ENCODE data around the gene HUNK.

Gene HUNK

DNA sequence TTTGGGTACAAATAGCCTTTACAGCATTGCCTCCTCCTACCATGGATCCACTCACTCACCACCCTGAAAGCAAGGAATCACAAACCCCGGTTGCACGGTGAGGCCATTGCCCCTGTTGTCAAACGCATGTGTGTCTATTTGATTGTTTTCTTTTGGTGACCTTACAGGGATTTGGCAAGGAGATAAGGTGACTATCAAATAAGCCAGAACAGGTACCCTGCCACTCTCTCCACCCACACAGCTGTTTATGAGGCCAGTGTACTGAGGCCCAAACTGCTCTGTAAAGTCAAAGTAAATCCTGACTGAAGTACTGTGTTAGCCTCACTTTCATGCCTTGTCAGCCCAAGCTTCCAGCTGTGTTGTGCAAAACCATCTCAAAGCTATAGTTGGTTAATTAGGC, 136.4 kb downstream of the HUNK start:
- in situ Hi-C loops (cut with HindIII; ENCODE audit: low pct_ligation_motif_present, low sequenced_read_pairs) = no loop called here
- Histone ChIP-seq H3K27me3 (replicated peaks) (no peaks in the 10 kb centered on the region), H3K27ac (no peak overlapping the region), H3K4me3 (ENCODE audit: low read depth, low read length) (no peak overlapping the region), H3K36me3 (replicated peaks) (no peaks in the 10 kb centered on the region)
- TF ChIP-seq CTCF (IDR thresholded peaks at IDR 0.05; ENCODE audit: low read depth, low read length, missing control alignments) = no peak
- DNase-seq = no peak

GRCh38 chr21:32015461-32016139, 142.8 kb downstream of the HUNK start:
- TF ChIP-seq CTCF (IDR thresholded peaks at IDR 0.05; ENCODE audit: low read depth, low read length, missing control alignments) = no peak
- no peaks in the 10 kb centered on the region for H3K36me3 ChIP-seq (replicated peaks)
- no peak overlapping the region for H3K4me3 ChIP-seq (ENCODE audit: low read depth, low read length)
- H3K27ac ChIP-seq = no peak overlapping the region
- no peaks in the 10 kb centered on the region for H3K27me3 ChIP-seq (replicated peaks)
- in situ Hi-C loops (cut with HindIII; ENCODE audit: low pct_ligation_motif_present, low sequenced_read_pairs) = no loop called here
- DNase-seq = no peak

GRCh38 chr21:32018381-32018780, 145.6 kb downstream of the HUNK start:
- TF ChIP-seq CTCF (IDR thresholded peaks at IDR 0.05; ENCODE audit: low read depth, low read length, missing control alignments) = no peak
- Histone ChIP-seq H3K27me3 (replicated peaks) (no peaks in the 10 kb centered on the region), H3K36me3 (replicated peaks) (no peaks in the 10 kb centered on the region), H3K4me3 (ENCODE audit: low read depth, low read length) (no peak overlapping the region), H3K27ac (no peak overlapping the region)
- DNase-seq = no peak
- in situ Hi-C loops (cut with HindIII; ENCODE audit: low pct_ligation_motif_present, low sequenced_read_pairs) = no loop called here

DNA sequence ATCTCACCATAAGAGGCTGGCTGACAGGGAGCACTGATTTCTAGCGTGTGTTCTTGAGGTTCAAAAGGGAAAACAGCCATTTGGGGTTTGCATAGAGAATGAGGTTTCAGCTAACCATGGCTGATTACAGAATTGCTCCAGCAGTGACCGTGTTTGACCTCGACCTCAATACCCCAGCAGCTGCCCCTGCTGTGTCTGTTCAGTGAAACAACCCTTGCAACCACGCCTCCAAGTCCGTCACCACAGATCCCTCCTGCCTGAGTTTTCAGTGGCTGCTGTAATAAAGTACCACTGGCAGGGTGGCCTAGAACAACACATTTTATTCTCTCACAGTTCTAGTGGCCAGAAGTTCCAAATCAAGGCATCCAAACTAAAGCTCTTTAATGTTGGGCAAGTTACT, 147.7 kb downstream of the HUNK start:
- in situ Hi-C loops (cut with HindIII; ENCODE audit: low pct_ligation_motif_present, low sequenced_read_pairs) = no loop called here
- no peak for DNase-seq
- no peak for TF ChIP-seq CTCF (IDR thresholded peaks at IDR 0.05; ENCODE audit: low read depth, low read length, missing control alignments)
- Histone ChIP-seq H3K27ac (no peak overlapping the region), H3K27me3 (replicated peaks) (no peaks in the 10 kb centered on the region), H3K36me3 (replicated peaks) (no peaks in the 10 kb centered on the region), H3K4me3 (ENCODE audit: low read depth, low read length) (no peak overlapping the region)

GRCh38 chr21:32021319-32021994, 148.6 kb downstream of the HUNK start:
- no peak for TF ChIP-seq CTCF (IDR thresholded peaks at IDR 0.05; ENCODE audit: low read depth, low read length, missing control alignments)
- H3K36me3 ChIP-seq (replicated peaks) = no peaks in the 10 kb centered on the region
- in situ Hi-C loops (cut with HindIII; ENCODE audit: low pct_ligation_motif_present, low sequenced_read_pairs) = no loop called here
- DNase-seq = no peak
- no peak overlapping the region for H3K27ac ChIP-seq
- no peak overlapping the region for H3K4me3 ChIP-seq (ENCODE audit: low read depth, low read length)
- H3K27me3 ChIP-seq (replicated peaks) = no peaks in the 10 kb centered on the region

Measured in brain microvascular endothelial cell (primary cell).